HG02623 (cell line): Measurements from ENCODE around the gene MIPOL1.
"Not testable (repeated sequence)": the region's sequence is repeated elsewhere in the genome, so short reads cannot be mapped to it uniquely, and the experiment has no call there.

Experiments used
- ATAC-seq: cut with Tn5 transposase; IDR thresholded peaks from one replicate; pipeline ENCODE4 v1.9.1; 2021; ENCODE audit warnings: moderate library complexity; ENCODE audit not compliant: unreplicated experiment

The MIPOL1 gene, protein sequence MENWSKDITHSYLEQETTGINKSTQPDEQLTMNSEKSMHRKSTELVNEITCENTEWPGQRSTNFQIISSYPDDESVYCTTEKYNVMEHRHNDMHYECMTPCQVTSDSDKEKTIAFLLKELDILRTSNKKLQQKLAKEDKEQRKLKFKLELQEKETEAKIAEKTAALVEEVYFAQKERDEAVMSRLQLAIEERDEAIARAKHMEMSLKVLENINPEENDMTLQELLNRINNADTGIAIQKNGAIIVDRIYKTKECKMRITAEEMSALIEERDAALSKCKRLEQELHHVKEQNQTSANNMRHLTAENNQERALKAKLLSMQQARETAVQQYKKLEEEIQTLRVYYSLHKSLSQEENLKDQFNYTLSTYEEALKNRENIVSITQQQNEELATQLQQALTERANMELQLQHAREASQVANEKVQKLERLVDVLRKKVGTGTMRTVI

GRCh38 chr14:37197421-37198272 lies at the start of gene MIPOL1:
Gene MIPOL1 (plus strand): TSS chr14:37197937. CDS start chr14:37247889, 49,952 bp downstream.
- no peak for ATAC-seq

DNA sequence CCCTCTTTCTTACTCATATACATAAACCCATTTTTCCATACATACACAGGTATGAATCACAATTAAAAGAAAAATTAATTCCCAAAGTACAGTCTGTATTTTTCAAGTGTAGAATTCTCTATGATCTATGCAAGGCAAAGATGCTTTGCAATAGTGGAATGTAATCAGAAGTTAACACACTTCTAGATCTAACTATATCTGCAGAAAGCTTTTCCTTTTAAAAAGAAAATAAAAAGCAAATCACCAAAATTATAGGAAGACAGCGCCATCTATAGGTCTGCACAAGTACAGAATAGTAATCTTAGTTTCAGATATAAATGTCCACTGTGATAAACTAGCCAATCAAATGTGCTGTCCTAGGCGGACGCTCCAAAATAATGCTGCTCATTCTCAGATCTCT lies 47.3 kb upstream of the MIPOL1 start:
- no peak for ATAC-seq

DNA sequence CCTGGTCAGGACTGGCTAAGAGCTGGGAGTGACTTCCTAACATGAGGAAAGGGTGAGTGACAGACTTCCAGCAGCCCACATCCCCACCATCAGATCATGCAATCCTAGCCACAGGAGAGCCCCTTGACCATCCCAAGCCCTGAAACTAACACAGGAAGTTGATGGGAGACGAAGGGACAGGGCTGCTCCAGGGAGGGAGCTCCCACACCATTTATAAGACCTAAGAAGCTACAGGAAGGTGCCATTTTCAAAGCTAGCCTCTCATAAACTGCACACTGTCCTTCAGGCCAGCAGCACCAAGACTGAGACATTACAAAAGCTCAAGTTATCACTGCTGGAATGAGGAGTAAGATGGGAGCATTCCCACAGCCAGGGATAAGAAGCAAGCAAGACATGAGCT lies 44.7 kb upstream of the MIPOL1 start:
- no peak for ATAC-seq

- ATAC-seq = no peak
These were observed 44.3 kb upstream of the MIPOL1 start for GRCh38 chr14:37153483-37153882.

DNA sequence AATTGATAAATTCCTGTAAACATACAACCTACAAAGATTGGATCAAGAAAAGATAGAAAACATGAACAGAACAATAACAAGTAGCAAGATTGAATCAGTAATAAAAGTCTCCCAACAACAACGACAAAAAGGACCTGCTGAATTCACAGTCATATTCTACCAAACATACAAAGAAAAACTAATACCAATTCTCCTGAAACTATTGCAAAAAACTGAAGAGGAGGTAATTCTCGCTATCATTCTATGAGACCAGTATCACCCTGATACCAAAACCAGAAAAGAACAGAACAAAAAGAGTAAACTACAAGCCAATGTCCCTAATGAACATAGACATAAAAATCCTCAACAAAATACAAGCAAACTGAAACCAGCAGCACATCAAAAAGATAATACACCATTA lies 39.8 kb upstream of the MIPOL1 start:
- ATAC-seq = no peak

GRCh38 chr14:37162307-37162706 lies 35.4 kb upstream of the MIPOL1 start:
- not testable (repeated sequence) for ATAC-seq

- ATAC-seq = no peak
These were observed 31.9 kb upstream of the MIPOL1 start for GRCh38 chr14:37165794-37166193.

GRCh38 chr14:37167151-37168047 lies 30.3 kb upstream of the MIPOL1 start:
- no peak for ATAC-seq

GRCh38 chr14:37168721-37169120 lies 29.0 kb upstream of the MIPOL1 start:
- no peak for ATAC-seq

- ATAC-seq = no peak
These were observed 27.5 kb upstream of the MIPOL1 start for GRCh38 chr14:37170237-37170636.

GRCh38 chr14:37170993-37171392 lies 26.7 kb upstream of the MIPOL1 start:
- ATAC-seq = no peak

- ATAC-seq = no peak
These were observed 26.1 kb upstream of the MIPOL1 start for GRCh38 chr14:37171678-37172023.

DNA sequence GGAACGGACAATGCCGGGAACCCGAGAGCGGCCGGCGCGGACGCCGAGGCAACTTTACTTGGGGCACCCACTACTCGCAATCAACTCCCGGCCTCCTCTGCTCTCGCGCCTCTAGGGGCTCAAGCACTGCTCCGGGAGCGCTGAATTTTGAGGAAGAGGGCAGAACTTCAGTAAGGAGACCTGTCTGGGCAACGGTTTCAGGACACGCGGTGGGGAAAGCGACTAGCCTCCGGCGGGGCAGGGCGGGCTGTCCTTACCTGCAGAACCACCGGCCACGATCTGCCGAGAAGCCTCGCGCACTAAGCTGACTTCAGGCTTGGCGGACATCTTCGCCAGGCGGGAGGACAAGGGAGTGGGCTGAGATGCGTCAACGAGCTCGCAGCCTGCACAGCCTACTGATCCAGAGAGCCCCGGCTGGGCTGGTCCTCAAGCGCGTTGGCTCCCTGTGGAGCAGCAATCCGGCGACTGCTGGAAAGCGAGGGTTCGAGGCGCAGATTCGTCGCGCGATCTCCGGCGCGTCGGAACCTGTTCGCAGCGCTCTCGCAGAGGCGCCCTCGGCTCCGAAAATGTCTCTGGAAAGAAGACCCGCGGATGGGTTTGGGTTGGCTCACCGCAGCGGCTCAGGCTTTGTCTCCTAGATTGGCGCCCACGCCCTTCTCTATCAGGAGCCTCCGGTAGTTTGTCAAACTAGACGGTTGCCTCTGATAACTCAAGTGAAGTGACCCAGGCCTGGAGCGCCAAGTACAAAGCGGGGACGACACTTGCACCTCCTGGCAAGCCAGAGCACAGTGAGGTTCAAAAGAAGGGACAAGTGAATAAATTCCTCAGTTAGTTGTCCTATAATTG lies 25.5 kb upstream of the MIPOL1 start, which contains the start of gene SLC25A21:
SLC25A21 (minus strand) TSS at position 583 of the 846 bp plus-strand sequence.
- ATAC-seq = no peak

- ATAC-seq = no peak
These were observed 24.7 kb upstream of the MIPOL1 start for GRCh38 chr14:37172936-37173614.

- no peak for ATAC-seq
These were observed 17.7 kb upstream of the MIPOL1 start for GRCh38 chr14:37179896-37180502.

DNA sequence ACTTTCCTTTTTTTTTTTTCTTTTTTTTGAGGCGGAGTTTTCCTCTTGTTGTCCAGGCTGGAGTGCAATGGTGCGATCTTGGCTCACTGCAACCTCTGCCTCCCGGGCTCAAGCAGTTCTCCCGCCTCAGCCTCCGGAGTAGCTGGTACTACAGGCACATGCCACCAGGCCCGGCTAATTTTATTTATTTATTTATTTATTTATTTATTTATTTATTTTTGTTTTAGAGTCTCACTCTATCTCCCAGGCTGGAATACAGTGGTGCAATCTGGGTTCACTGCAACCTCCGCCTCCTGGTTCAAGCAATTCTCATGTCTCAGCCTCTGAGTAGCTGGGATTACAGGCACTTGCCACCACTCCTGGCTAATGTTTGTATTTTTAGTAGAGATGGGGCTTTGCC lies 16.9 kb upstream of the MIPOL1 start:
- not testable (repeated sequence) for ATAC-seq

GRCh38 chr14:37181441-37181840 lies 16.3 kb upstream of the MIPOL1 start:
- no peak for ATAC-seq

DNA sequence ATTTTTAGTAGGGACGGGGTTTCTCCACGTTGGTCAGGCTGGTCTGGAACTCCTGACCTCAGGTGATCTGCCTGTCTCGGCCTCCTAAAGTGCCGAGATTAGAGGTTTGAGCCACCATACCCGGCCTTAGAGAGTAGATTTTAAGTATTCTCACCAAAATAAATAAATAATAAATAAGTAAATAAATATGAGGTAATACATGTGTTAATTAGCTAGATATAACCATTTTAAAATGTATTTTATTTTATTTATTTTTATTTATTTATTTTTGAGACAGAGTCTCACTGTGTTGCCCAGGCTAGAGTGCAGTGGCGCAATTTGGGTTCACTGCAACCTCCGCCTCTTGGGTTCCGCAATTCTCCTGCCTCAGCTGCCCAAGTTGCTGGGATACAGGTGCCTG lies 13.2 kb upstream of the MIPOL1 start:
- ATAC-seq = not testable (repeated sequence)

DNA sequence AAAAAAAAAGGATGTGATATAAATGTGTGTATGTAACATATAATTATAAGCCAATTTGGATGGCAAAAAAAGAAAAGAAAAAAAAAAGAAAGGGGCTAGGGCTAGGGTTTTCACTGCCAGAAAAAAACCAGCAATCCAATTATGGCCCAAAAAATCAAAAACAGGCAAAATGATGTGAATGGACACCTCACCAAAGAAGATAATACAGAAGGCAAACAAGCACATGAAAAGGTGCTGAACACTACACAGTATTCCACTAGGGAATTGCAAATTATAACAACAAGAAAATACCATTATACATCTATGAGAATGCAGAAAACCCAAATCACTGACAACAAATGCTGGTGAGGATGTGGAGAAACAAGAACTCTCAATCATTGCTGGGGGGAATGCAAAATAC lies 12.1 kb upstream of the MIPOL1 start:
- no peak for ATAC-seq
